ENCODE measurements around the gene CD59. TPM values are rescaled to one million over a fixed set of nuclear protein-coding genes. Genes with fewer than 3 reads are reported as not detected.
A peak's percentile ranks its signal among the peaks of the same experiment; 100 is the strongest.

CD59 gene
- total RNA-seq, 1 experiment from 2014 or later: 170 TPM

DNA sequence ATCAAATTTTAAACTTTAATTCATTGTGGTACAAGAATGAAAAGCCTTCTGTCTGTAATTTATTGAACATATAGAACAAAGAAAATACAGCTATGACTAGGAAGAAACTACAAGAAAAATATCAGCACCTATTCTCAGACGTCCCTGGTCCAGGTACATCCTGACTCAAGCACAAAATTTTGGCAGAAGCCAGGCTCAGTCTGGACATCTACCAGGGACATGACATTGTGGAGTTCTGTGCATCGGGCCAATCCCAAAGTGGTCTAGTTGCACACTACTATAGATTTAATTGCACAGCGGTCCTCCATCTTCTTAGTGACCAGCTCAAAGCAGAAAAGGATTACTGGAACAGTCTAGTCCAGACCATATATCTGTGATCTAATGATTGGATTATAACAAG, 15.7 kb upstream of the CD59 start:
- DNase-seq (no peak), ATAC-seq (no peak)
- peaks cover 10% of the 10 kb centered on the region; the same call in 1 of the 2 replicates for H3K4me1 ChIP-seq (ENCODE audit: insufficient read depth, low read length)
- no peak overlapping the region for H3K27ac ChIP-seq (ENCODE audit: low read length)
- BruUV-seq (replicated peaks): no TSS peak
- H3K9me2 ChIP-seq (replicated peaks; ENCODE audit: low read length): no peaks in the 10 kb centered on the region
- H3K27me3 ChIP-seq (ENCODE audit: low read length): no peaks in the 10 kb centered on the region
- no peaks in the 10 kb centered on the region for H3K9me3 ChIP-seq (ENCODE audit: low read length)
- no peak overlapping the region for H3K9ac ChIP-seq (ENCODE audit: low read length)
- no peak overlapping the region for H3K4me2 ChIP-seq (ENCODE audit: low read length)
- CTCF ChIA-PET: no interaction called here
- no peak for TF ChIP-seq EZH2phosphoT487 (IDR thresholded peaks at IDR 0.05; ENCODE audit: borderline replicate concordance, low read length)
- no peaks in the 10 kb centered on the region for H3K79me2 ChIP-seq (ENCODE audit: low read length)
- no peak overlapping the region for H3K4me3 ChIP-seq (ENCODE audit: low read length)
- 0 out of 2 replicates have a peak, but pooled peaks cover 8% of the 10 kb centered on the region for H3K36me3 ChIP-seq (ENCODE audit: low read depth, low read length)
- intact Hi-C loops (cut with micrococcal nuclease): no loop called here
- POLR2A ChIA-PET (ENCODE audit: unreplicated experiment): no interaction called here
- no peak overlapping the region for H2AFZ ChIP-seq (ENCODE audit: low read length)
- H4K20me1 ChIP-seq (ENCODE audit: low read length): no peaks in the 10 kb centered on the region
- H3F3A ChIP-seq (ENCODE audit: low read length, unreplicated experiment): no peaks in the 10 kb centered on the region

DNA sequence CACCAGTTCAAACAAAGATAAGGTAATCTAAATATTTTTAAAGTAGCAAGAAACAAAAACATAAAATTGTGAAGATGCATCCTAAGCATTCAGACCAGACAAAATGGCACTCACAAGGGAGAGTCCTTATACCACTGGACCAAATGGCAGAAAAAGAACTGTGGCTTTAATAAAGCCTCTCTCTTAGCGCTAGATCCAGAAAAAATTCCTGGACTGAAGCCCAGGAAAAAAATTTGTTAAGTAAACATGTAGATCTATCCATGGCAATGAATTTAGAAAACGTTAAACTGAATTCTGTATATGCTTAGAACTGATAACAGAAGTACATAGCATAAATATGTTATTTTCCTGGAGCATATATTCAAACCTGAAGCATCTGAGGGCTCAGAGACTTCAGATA, 11.8 kb upstream of the CD59 start:
- H3K9me2 ChIP-seq (replicated peaks; ENCODE audit: low read length): no peaks in the 10 kb centered on the region
- no peak for TF ChIP-seq EZH2phosphoT487 (IDR thresholded peaks at IDR 0.05; ENCODE audit: borderline replicate concordance, low read length)
- TF ChIP-seq EZH2 (IDR thresholded peaks at IDR 0.05; ENCODE audit: low read length, unreplicated experiment): no peak
- TF ChIP-seq, protein P1, sequence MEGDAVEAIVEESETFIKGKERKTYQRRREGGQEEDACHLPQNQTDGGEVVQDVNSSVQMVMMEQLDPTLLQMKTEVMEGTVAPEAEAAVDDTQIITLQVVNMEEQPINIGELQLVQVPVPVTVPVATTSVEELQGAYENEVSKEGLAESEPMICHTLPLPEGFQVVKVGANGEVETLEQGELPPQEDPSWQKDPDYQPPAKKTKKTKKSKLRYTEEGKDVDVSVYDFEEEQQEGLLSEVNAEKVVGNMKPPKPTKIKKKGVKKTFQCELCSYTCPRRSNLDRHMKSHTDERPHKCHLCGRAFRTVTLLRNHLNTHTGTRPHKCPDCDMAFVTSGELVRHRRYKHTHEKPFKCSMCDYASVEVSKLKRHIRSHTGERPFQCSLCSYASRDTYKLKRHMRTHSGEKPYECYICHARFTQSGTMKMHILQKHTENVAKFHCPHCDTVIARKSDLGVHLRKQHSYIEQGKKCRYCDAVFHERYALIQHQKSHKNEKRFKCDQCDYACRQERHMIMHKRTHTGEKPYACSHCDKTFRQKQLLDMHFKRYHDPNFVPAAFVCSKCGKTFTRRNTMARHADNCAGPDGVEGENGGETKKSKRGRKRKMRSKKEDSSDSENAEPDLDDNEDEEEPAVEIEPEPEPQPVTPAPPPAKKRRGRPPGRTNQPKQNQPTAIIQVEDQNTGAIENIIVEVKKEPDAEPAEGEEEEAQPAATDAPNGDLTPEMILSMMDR (conservative IDR thresholded peaks at IDR 0.05; ENCODE audit: low read depth, low read length): no peak
- no peak overlapping the region for H3K27ac ChIP-seq (ENCODE audit: low read length)
- DNase-seq (no peak), ATAC-seq (peak; percentile 38; the same call in 1 of the 2 replicates)
- no peaks in the 10 kb centered on the region for H3K9me3 ChIP-seq (ENCODE audit: low read length)
- no peaks in the 10 kb centered on the region for H3F3A ChIP-seq (ENCODE audit: low read length, unreplicated experiment)
- no peaks in the 10 kb centered on the region for H3K79me2 ChIP-seq (ENCODE audit: low read length)
- no peak overlapping the region for H3K9ac ChIP-seq (ENCODE audit: low read length)
- no peak overlapping the region for H3K4me2 ChIP-seq (ENCODE audit: low read length)
- intact Hi-C loops (cut with micrococcal nuclease): no loop called here
- H4K20me1 ChIP-seq (ENCODE audit: low read length): no peaks in the 10 kb centered on the region
- ChIA-PET POLR2A (ENCODE audit: unreplicated experiment) (no interaction called here), CTCF (no interaction called here)
- H3K27me3 ChIP-seq (ENCODE audit: low read length): no peaks in the 10 kb centered on the region
- 0 out of 2 replicates have a peak, but pooled peaks cover 2% of the 10 kb centered on the region for H3K36me3 ChIP-seq (ENCODE audit: low read depth, low read length)
- no peak overlapping the region for H3K4me3 ChIP-seq (ENCODE audit: low read length)
- H3K4me1 ChIP-seq (ENCODE audit: insufficient read depth, low read length): no peaks in the 10 kb centered on the region
- no TSS peak for BruUV-seq (replicated peaks)
- no peak overlapping the region for H2AFZ ChIP-seq (ENCODE audit: low read length)

DNA sequence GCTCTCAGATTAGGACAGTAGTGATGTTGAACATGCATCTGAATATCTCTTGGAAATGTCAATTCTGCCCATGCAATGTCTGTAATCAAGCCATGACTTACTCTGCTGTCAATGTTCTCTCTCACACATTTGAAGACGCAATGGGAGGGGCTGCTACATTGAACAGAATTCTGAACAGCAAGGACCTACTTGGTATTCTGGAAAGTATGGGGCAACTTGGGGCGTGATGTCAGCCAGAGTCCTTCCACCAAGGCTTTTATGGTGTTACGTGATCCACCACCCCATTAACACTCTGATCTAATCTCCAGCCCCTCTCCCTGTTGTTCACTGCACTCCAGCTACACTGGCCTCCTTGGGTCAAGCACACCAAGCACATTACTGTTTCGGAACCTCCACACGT, 7.1 kb upstream of the CD59 start:
- Histone ChIP-seq H3K9ac (ENCODE audit: low read length) (no peak overlapping the region), H3K4me3 (ENCODE audit: low read length) (no peak overlapping the region), H4K20me1 (ENCODE audit: low read length) (no peaks in the 10 kb centered on the region), H3K9me3 (ENCODE audit: low read length) (no peaks in the 10 kb centered on the region), H3K27ac (ENCODE audit: low read length) (no peak overlapping the region), H3K4me2 (ENCODE audit: low read length) (no peak overlapping the region), H3K36me3 (ENCODE audit: low read depth, low read length) (no peaks in the 10 kb centered on the region), H3K79me2 (ENCODE audit: low read length) (no peaks in the 10 kb centered on the region), H3K9me2 (replicated peaks; ENCODE audit: low read length) (no peaks in the 10 kb centered on the region), H3K27me3 (ENCODE audit: low read length) (no peaks in the 10 kb centered on the region), H2AFZ (ENCODE audit: low read length) (no peak overlapping the region), H3K4me1 (ENCODE audit: insufficient read depth, low read length) (no peaks in the 10 kb centered on the region), H3F3A (ENCODE audit: low read length, unreplicated experiment) (no peaks in the 10 kb centered on the region)
- BruUV-seq (replicated peaks): no TSS peak
- DNase-seq: no peak
- ChIA-PET CTCF (interaction anchor here (1.4 to 1.5 kb wide), 4 partner anchors 27 to 381 kb away, joined by 5 to 44 read pairs (median 14); no protein-coding TSS in a partner anchor), POLR2A (ENCODE audit: unreplicated experiment) (no interaction called here)
- TF ChIP-seq EZH2phosphoT487 (IDR thresholded peaks at IDR 0.05; ENCODE audit: borderline replicate concordance, low read length): no peak
- TF ChIP-seq EZH2 (IDR thresholded peaks at IDR 0.05; ENCODE audit: low read length, unreplicated experiment): no peak
- TF ChIP-seq, protein P1 (conservative IDR thresholded peaks at IDR 0.05; ENCODE audit: low read depth, low read length): no peak
- no peak for ATAC-seq
- intact Hi-C loops (cut with micrococcal nuclease): loop anchor here (2.0 to 5.0 kb wide), 2 partner anchors 201 to 378 kb away; no protein-coding TSS in a partner anchor

Data from PC-3 (cell line).